ENCODE data around the gene WFDC6.

- no peak for TF ChIP-seq CTCF (IDR thresholded peaks at IDR 0.05)
- TF ChIP-seq POLR2A (IDR thresholded peaks at IDR 0.05) = no peak
Observed at GRCh38 chr20:45508068-45508886, 31.0 kb downstream of the WFDC6 start.
